Sigmoid colon (tissue), 7 donors: Measurements from ENCODE around the gene RD3L. TPM values are rescaled to one million over a fixed set of nuclear protein-coding genes. Genes with fewer than 3 reads are reported as not detected.
"Not testable (repeated sequence)": the region's sequence is repeated elsewhere in the genome, so short reads cannot be mapped to it uniquely, and the experiment has no call there.

Source experiments
- DNase-seq: peaks from one replicate; pipeline ENCODE4 v3.0.0-alpha.2; 2019
- H3K27ac ChIP-seq, 4 donors: fragments of 200-600 bp; sonication (generic); one replicate each; pipeline ENCODE4 v1.5.1; 2016 to 2019; ENCODE audit warnings: mild to moderate bottlenecking in 1 of 4
- H3K27me3 ChIP-seq, 3 donors: fragments of 200-600 bp; sonication (generic); one replicate each; pipeline ENCODE4 v1.5.1; 2019; ENCODE audit warnings: mild to moderate bottlenecking in 1 of 3
- H3K36me3 ChIP-seq, 4 donors: fragments of 200-600 bp; sonication (generic); one replicate each; pipeline ENCODE4 v1.5.1; 2016 to 2019
- H3K4me1 ChIP-seq, 4 donors: fragments of 200-600 bp; sonication (generic); one replicate each; pipeline ENCODE4 v1.5.1; 2017 to 2019
- H3K4me3 ChIP-seq, 4 donors: fragments of 200-600 bp; sonication (generic); one replicate each; pipeline ENCODE4 v1.5.1; 2017 to 2019; ENCODE audit warnings: mild to moderate bottlenecking in 2 of 4, moderate library complexity in 1 of 4
- H3K9me3 ChIP-seq, 4 donors: fragments of 200-600 bp in 3 of 4; sonication (generic) in 3 of 4; one replicate each; pipeline versions ENCODE4 v1.5.1 to v1.6.1; 2013 to 2019
- EP300 ChIP-seq, 4 donors: sonication (generic); formaldehyde crosslinking; IDR thresholded peaks; one replicate each; pipeline ENCODE4 v1.6.1; 2017; ENCODE audit warnings: antibody characterized with exemption in 4 of 4
- POLR2A ChIP-seq, 2 donors: fragments of 450-650 bp; IDR thresholded peaks; one replicate each; pipeline ENCODE4 v1.6.1; 2016; ENCODE audit warnings: antibody characterized with exemption in 2 of 2, mild to moderate bottlenecking in 2 of 2, moderate library complexity in 2 of 2
- POLR2AphosphoS5 ChIP-seq, 4 donors: sonication (generic); formaldehyde crosslinking; IDR thresholded peaks; one replicate each; pipeline ENCODE4 v1.6.1; 2017; ENCODE audit warnings: antibody characterized with exemption in 4 of 4
- WGBS, 2 donors: extraction: QIAGEN DNeasy Blood & Tissue Kit; methylation state at CpG; one replicate each; pipeline ENCODE4 v1.1.7; 2013; 5-methylcytosine and 5-hydroxymethylcytosine counted together
- intact Hi-C: fragments of 100-400 bp; cut with DNase I; formaldehyde crosslinking; loops from one replicate; pipeline ENCODE4 v1.15.1; 2023
- polyA plus RNA-seq, 3 donors: library from polyadenylated mRNA; stranded (reverse); fragments of 200-250 nt; gene quantifications; one replicate each; pipeline ENCODE4 v1.2.3, GENCODE V29; 2013
- total RNA-seq, 4 donors: library from RNA; depleted of rRNA; stranded (reverse); fragments of >200 nt; gene quantifications; one replicate each; pipeline ENCODE4 v1.1.0, GENCODE V29; 2016
- TF ChIP-seq, protein P1 (sequence below), 4 experiments: fragments of 450-650 bp in 3 of 4; fragments of 200-600 bp in 1 of 4; IDR thresholded peaks; one replicate each; pipeline ENCODE4 v1.5.1; 2016 to 2019; ENCODE audit warnings: antibody characterized with exemption in 4 of 4, mild to moderate bottlenecking in 3 of 4, moderate library complexity in 2 of 4
- donor health status: healthy with polysubstance abuse.
- donor health status: Bipolar disorder and iron deficiency.
- donor health status: healthy.

RD3L gene
- total and polyA plus RNA-seq, 7 donors = not detected

- H3K9me3 ChIP-seq, H3K36me3 ChIP-seq, H3K27ac ChIP-seq, H3K4me3 ChIP-seq, H3K4me1 ChIP-seq, H3K27me3 ChIP-seq: not testable (repeated sequence)
- peak; percentile 76 for DNase-seq
- 53 to 71% methylated on average over 14 of the region's 14 CpGs for WGBS, 2 donors
- intact Hi-C loops = loop anchor here (1.0 kb wide), 1 partner anchor 172 kb away; no protein-coding TSS in a partner anchor
- TF ChIP-seq, protein P1, sequence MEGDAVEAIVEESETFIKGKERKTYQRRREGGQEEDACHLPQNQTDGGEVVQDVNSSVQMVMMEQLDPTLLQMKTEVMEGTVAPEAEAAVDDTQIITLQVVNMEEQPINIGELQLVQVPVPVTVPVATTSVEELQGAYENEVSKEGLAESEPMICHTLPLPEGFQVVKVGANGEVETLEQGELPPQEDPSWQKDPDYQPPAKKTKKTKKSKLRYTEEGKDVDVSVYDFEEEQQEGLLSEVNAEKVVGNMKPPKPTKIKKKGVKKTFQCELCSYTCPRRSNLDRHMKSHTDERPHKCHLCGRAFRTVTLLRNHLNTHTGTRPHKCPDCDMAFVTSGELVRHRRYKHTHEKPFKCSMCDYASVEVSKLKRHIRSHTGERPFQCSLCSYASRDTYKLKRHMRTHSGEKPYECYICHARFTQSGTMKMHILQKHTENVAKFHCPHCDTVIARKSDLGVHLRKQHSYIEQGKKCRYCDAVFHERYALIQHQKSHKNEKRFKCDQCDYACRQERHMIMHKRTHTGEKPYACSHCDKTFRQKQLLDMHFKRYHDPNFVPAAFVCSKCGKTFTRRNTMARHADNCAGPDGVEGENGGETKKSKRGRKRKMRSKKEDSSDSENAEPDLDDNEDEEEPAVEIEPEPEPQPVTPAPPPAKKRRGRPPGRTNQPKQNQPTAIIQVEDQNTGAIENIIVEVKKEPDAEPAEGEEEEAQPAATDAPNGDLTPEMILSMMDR (IDR thresholded peaks at IDR 0.05) = peak; percentile 40 to 67 (median 54)
Observed at GRCh38 chr14:103980623-103981238, 38.4 kb upstream of the RD3L start.

GRCh38 chr14:103974575-103974974 lies 32.2 kb upstream of the RD3L start:
- 74 to 80% methylated on average over 2 of the region's 2 CpGs for WGBS, 2 donors
- no peak overlapping the region for H3K4me3 ChIP-seq
- intact Hi-C loops = no loop called here
- no peaks in the 10 kb centered on the region for H3K36me3 ChIP-seq
- no peak for DNase-seq
- H3K27ac ChIP-seq = no peak overlapping the region
- no peaks in the 10 kb centered on the region for H3K27me3 ChIP-seq
- H3K4me1 ChIP-seq = no peaks in the 10 kb centered on the region
- no peaks in the 10 kb centered on the region for H3K9me3 ChIP-seq
- TF ChIP-seq POLR2AphosphoS5 (IDR thresholded peaks at IDR 0.05) (no peak), POLR2A (IDR thresholded peaks at IDR 0.05) (no peak), EP300 (IDR thresholded peaks at IDR 0.05) (no peak)
- TF ChIP-seq, protein P1 (IDR thresholded peaks at IDR 0.05) = no peak

- no peaks in the 10 kb centered on the region for H3K4me1 ChIP-seq
- no peak for TF ChIP-seq POLR2A (IDR thresholded peaks at IDR 0.05)
- no peak for DNase-seq
- no peaks in the 10 kb centered on the region for H3K27me3 ChIP-seq
- H3K27ac ChIP-seq = no peak overlapping the region
- H3K9me3 ChIP-seq = no peaks in the 10 kb centered on the region
- WGBS, 2 donors = 47 to 49% methylated on average over 4 of the region's 4 CpGs
- intact Hi-C loops = no loop called here
- H3K4me3 ChIP-seq = no peak overlapping the region
- H3K36me3 ChIP-seq = no peaks in the 10 kb centered on the region
Observed at GRCh38 chr14:103973354-103973753, 31.0 kb upstream of the RD3L start.

- intact Hi-C loops = no loop called here
- H3K27me3 ChIP-seq = no peaks in the 10 kb centered on the region
- TF ChIP-seq POLR2AphosphoS5 (IDR thresholded peaks at IDR 0.05) (no peak), EP300 (IDR thresholded peaks at IDR 0.05) (no peak)
- TF ChIP-seq, protein P1 (IDR thresholded peaks at IDR 0.05) = no peak
- no peak overlapping the region for H3K4me3 ChIP-seq
- H3K27ac ChIP-seq = no peak overlapping the region
- no peaks in the 10 kb centered on the region for H3K36me3 ChIP-seq
- 70 to 80% methylated on average over 4 of the region's 4 CpGs for WGBS, 2 donors
- H3K4me1 ChIP-seq = no peaks in the 10 kb centered on the region
- no peak for DNase-seq
- no peaks in the 10 kb centered on the region for H3K9me3 ChIP-seq
Observed at GRCh38 chr14:103969961-103970360, 27.6 kb upstream of the RD3L start.

GRCh38 chr14:103966631-103967030 lies 24.3 kb upstream of the RD3L start:
- Histone ChIP-seq H3K27me3 (no peaks in the 10 kb centered on the region), H3K27ac (no peak overlapping the region), H3K4me1 (no peaks in the 10 kb centered on the region), H3K9me3 (no peaks in the 10 kb centered on the region), H3K4me3 (no peak overlapping the region), H3K36me3 (no peaks in the 10 kb centered on the region)
- TF ChIP-seq POLR2AphosphoS5 (IDR thresholded peaks at IDR 0.05) (no peak), EP300 (IDR thresholded peaks at IDR 0.05) (no peak), POLR2A (IDR thresholded peaks at IDR 0.05) (no peak)
- TF ChIP-seq, protein P1 (IDR thresholded peaks at IDR 0.05) = no peak
- intact Hi-C loops = no loop called here
- no peak for DNase-seq
